Measurements from ENCODE around the gene PROB1.
A peak's percentile ranks its signal among the peaks of the same experiment; 100 is the strongest.

- TF ChIP-seq POLR2A (IDR thresholded peaks at IDR 0.05) (no peak), CTCF (IDR thresholded peaks at IDR 0.05) (peak in 3 of 6 experiments; percentile 51 to 63 (median 59))
Measured at GRCh38 chr5:139394123-139394653, 716 bp downstream of the PROB1 start.

All from Peyer's patch (tissue), 4 donors.